VCaP (cell line): ENCODE data around the gene MAK.
"Not testable (repeated sequence)": the region's sequence is repeated elsewhere in the genome, so short reads cannot be mapped to it uniquely, and the experiment has no call there.

Experiments
- H3K27ac ChIP-seq: fragments of 450-650 bp; 2 replicates; pipeline ENCODE4 v1.5.1; 2017
- TF ChIP-seq, protein P1 (sequence below): fragments of 450-650 bp; conservative IDR thresholded peaks from 2 replicates; pipeline ENCODE4 v1.5.1; 2017; ENCODE audit warnings: mild to moderate bottlenecking, moderate library complexity

MAK gene

DNA sequence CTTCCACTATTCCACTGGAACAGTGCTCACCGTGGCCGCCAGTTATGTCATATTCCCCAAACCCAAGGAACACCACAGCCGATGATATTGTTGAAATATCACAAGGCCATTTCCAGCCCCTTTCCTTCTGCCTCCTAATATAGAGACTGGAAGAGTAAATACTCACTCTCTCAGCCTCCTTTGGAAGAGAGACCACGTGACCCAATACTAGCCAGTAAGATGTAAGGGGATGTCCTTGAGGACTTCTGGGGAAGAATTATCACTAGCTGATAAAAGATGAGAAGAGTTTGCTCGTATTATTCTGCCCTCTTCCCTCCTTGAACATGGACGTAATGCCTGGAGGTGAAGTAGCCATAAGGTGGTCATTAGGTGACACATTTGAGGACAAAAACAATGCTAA lies 13.5 kb downstream of the MAK start:
- TF ChIP-seq, protein P1, sequence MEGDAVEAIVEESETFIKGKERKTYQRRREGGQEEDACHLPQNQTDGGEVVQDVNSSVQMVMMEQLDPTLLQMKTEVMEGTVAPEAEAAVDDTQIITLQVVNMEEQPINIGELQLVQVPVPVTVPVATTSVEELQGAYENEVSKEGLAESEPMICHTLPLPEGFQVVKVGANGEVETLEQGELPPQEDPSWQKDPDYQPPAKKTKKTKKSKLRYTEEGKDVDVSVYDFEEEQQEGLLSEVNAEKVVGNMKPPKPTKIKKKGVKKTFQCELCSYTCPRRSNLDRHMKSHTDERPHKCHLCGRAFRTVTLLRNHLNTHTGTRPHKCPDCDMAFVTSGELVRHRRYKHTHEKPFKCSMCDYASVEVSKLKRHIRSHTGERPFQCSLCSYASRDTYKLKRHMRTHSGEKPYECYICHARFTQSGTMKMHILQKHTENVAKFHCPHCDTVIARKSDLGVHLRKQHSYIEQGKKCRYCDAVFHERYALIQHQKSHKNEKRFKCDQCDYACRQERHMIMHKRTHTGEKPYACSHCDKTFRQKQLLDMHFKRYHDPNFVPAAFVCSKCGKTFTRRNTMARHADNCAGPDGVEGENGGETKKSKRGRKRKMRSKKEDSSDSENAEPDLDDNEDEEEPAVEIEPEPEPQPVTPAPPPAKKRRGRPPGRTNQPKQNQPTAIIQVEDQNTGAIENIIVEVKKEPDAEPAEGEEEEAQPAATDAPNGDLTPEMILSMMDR: no peak
- no peak overlapping the region for H3K27ac ChIP-seq

DNA sequence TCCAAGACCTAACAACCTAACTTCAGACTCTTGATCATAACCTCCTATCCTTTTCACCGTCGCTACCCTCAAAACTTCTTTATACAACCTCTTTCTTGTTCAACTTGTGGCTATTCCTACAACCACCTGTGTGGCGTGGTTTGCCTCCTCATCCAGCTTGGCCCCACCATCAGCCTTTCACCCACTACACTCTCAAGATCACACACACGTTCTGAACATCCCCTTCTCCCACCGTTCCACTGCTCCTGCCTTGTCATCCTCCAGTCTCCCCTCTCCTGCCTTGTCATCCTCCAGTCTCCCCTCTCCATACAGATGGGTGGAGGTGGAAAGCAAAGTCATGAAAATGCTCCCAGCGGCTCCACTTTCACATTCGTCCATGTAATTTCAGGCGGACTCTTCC lies 14.0 kb downstream of the MAK start:
- TF ChIP-seq, protein P1: no peak
- no peak overlapping the region for H3K27ac ChIP-seq

DNA sequence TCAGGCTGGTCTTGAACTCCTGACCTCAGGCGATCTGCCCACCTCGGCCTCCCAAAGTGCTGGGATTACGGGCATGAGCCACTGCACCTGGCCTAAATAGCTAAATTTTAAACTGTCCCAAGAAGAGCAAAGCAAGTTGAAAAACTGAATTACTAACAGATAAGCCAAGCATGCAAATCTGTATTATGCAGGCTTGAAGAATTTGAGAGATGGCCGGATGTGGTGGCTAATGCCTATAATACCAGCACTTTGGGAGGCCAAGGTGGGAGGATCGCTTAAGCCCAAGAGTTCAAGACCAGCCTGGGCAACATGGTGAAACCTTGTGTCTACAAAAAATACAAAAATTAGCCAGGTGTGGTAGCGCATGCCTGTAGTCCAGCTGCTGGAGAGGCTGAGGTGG lies 24.2 kb downstream of the MAK start:
- not testable (repeated sequence) for H3K27ac ChIP-seq

DNA sequence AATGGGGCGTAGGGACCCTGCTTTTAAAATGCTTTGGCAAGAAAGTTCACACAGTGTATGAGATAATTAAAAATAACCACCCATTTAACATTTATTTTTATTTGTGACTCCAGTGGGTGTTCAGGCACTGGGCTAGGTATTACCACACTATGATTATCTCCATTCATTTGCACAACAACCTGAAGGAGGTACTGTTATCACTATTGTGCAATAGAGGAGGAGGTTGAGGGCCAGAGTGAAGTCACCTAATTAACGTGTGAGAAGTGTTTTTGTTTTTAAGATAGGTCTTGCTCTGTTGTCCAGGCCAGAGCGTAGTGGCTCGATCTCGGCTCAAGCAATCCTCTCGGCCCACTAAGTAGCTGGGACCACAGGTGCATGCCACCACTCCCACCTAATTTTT lies 29.2 kb downstream of the MAK start:
- TF ChIP-seq, protein P1: no peak
- H3K27ac ChIP-seq: no peak overlapping the region

DNA sequence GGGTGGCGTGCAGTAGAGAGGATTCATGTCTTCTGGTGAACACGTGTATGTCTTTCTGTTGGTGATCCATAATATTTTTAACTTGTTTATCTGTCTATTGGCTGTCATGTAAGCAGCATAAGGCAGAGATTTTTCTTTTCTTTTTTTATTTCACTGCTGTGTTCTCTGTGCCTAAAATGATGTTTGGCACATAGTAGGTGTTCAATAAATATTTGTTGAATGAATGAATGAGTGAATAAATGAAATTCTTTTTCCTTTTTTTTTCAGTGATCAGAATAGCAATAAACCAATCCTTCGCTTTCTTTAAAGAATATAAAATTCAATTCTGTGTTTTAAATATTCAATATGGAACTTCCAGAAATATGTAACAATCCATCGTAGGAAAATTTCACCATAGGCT lies 30.0 kb downstream of the MAK start:
- no peak overlapping the region for H3K27ac ChIP-seq
- TF ChIP-seq, protein P1: no peak

DNA sequence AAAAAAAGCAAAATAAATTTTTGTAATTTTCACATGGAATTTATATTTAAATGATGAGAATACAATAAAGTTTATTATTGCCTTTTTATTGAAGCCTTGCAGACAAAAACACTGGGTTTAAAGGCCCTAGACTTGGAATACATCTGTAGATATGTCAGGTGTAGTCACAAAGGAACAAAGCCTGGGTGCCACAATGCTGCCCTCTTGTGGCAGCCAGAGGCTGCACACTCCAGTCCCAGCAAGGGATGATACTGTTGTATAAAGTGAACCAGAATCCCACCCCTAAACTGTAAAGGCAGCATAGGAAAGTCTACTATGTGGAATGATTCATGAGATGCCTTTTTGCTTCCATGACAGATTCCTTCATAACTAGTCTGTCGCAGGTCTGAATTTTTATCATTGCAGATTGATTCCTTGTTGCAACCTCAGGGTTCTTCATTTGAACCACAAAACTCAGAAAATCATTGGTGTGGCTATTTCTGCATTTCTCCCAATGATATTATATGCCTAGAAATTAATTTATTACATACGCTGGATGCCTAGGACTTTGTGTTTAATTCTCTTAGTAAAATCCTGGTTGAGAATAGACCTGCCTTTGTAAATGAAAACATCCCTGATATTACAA lies 37.0 kb downstream of the MAK start:
- no peak overlapping the region for H3K27ac ChIP-seq
- TF ChIP-seq, protein P1: peak; percentile 81

DNA sequence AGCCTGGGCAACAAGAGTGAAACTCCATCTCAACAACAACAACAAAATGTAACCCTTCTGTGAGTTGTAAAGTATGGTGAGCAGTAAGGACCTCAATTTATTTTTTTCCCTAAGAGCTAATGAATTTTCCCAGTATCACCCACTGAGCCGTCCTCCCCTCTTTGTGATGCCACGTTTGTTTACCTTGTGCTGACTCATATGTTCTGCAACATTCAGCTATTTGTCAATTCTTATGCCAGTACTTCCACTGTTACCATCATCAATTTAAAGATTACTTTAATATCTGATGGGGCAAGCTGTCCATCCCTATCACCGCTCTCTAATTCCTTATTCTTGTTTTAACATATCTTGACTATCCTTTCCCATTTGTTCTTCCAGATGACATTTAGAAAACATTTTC lies 37.5 kb downstream of the MAK start:
- H3K27ac ChIP-seq: no peak overlapping the region
- TF ChIP-seq, protein P1: no peak

DNA sequence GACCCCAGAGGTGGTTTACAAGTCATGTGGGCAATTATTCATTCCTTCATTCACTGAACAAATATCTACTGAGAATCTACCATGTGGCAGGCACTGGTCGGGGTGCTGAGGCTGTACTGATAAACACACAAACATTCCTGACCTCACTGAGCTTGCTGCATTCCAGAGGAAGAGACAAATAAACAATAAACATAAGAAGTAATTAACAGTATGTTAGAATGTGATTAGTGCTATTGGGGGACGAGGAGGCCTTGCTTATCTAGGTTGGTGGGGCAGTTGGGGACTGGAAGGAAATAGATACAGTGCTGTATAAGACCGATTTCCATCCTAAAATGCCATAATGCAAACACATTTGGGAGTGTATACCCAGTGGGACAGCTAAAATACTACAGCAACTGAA lies 44.1 kb downstream of the MAK start:
- TF ChIP-seq, protein P1: no peak
- H3K27ac ChIP-seq: no peak overlapping the region
